ENCODE results near the gene VAPB. TPM values are rescaled to one million over a fixed set of nuclear protein-coding genes. Genes with fewer than 3 reads are reported as not detected.

The VAPB gene
- total RNA-seq, 1 experiment from 2014 or later, result 65.1 TPM

DNA sequence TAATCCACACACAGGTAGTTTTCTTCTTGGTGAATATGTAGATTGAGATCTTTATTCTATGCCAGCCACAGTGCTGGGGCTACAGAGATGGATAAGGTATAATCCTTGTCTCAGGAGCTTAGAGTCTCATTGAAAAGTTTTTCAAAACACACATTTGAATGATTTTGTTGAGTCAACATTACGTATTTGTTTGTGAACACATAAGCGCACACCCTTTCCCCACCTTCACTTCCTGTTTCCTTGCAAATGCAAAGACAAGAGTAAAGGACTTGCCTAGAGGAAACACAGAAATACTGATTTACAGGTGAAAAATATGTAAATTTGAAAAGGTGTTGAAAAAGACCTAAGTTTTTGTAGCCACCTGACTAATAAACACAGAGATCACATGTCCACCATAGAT, 27.8 kb downstream of the VAPB start:
- H3K23ac ChIP-seq (ENCODE audit: insufficient read length, low read depth, low read length), result no peak overlapping the region
- no peak overlapping the region for H3K4ac ChIP-seq (ENCODE audit: low read depth, low read length)
- no CpG with 5 or more reads among the region's 2 CpGs for WGBS (ENCODE audit: extremely low coverage, insufficient read length, low lambda C conversion rate)
- H3T11ph ChIP-seq (ENCODE audit: low read length), result no peak overlapping the region
- Mint-ChIP-seq H3K9me3 (peaks cover 6 to 14% of the 10 kb centered on the region in 2 experiments), H3K36me3 (ENCODE audit: insufficient read depth in 1 of 3, low read depth in 3 of 3) (peaks cover 27 to 38% (median 36%) of the 10 kb centered on the region in 3 experiments), H3K27me3 (ENCODE audit: low read depth) (no peaks in the 10 kb centered on the region), H3K4me1 (peaks cover 42 to 52% of the 10 kb centered on the region in 2 experiments), H3K4me3 (peak overlapping the region in 1 of 2 experiments; percentile 18; a peak in 2 of 5 replicates), H3K27ac (peak overlapping the region in 2 of 3 experiments; percentile 80 to 91; a peak in 3 of 7 replicates)
- no peaks in the 10 kb centered on the region for H4K20me1 ChIP-seq (ENCODE audit: control insufficient read depth, insufficient read depth, insufficient read length)
- no peak overlapping the region for H2BK120ac ChIP-seq (ENCODE audit: low read depth, low read length, poor library complexity, severe bottlenecking)
- H2AK5ac ChIP-seq (ENCODE audit: insufficient read length, low read length), result no peak overlapping the region
- no peak overlapping the region for H3K9ac ChIP-seq (ENCODE audit: extremely low read depth, insufficient read length, low read length)
- H3K9me3 ChIP-seq (ENCODE audit: control insufficient read depth, low read depth, low read length), result no peaks in the 10 kb centered on the region
- H3K23me2 ChIP-seq (ENCODE audit: insufficient read length, low read depth, low read length, poor library complexity, severe bottlenecking), result no peaks in the 10 kb centered on the region
- no peak overlapping the region for H4K8ac ChIP-seq (replicated peaks; ENCODE audit: insufficient read length, low read depth, low read length)
- no peak overlapping the region for H3K14ac ChIP-seq (ENCODE audit: insufficient read depth, low read length)
- no peak overlapping the region for H2BK20ac ChIP-seq (ENCODE audit: low read depth, low read length, poor library complexity, severe bottlenecking)
- H2BK5ac ChIP-seq (ENCODE audit: insufficient read length, low read length), result no peak overlapping the region
- no peak overlapping the region for H3K18ac ChIP-seq (ENCODE audit: insufficient read length, low read depth, low read length)
- H2BK15ac ChIP-seq (ENCODE audit: low read depth, low read length), result no peak overlapping the region
- H3K27me3 ChIP-seq (ENCODE audit: insufficient read depth, low read length), result no peaks in the 10 kb centered on the region
- H3K56ac ChIP-seq (ENCODE audit: insufficient read length, low read depth, low read length), result no peak overlapping the region
- TF ChIP-seq, protein P1, sequence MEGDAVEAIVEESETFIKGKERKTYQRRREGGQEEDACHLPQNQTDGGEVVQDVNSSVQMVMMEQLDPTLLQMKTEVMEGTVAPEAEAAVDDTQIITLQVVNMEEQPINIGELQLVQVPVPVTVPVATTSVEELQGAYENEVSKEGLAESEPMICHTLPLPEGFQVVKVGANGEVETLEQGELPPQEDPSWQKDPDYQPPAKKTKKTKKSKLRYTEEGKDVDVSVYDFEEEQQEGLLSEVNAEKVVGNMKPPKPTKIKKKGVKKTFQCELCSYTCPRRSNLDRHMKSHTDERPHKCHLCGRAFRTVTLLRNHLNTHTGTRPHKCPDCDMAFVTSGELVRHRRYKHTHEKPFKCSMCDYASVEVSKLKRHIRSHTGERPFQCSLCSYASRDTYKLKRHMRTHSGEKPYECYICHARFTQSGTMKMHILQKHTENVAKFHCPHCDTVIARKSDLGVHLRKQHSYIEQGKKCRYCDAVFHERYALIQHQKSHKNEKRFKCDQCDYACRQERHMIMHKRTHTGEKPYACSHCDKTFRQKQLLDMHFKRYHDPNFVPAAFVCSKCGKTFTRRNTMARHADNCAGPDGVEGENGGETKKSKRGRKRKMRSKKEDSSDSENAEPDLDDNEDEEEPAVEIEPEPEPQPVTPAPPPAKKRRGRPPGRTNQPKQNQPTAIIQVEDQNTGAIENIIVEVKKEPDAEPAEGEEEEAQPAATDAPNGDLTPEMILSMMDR (conservative IDR thresholded peaks at IDR 0.05), result no peak
- H4K5ac ChIP-seq (ENCODE audit: insufficient read length, low read depth, low read length), result no peak overlapping the region
- H3K79me2 ChIP-seq (ENCODE audit: insufficient read depth, low read length), result peaks cover 2% of the 10 kb centered on the region; the same call in 1 of the 2 replicates
- H3K4me2 ChIP-seq (ENCODE audit: insufficient read depth, insufficient read length, low read length), result no peak overlapping the region
- H3K27ac ChIP-seq (ENCODE audit: insufficient read length, low read depth, low read length), result no peak overlapping the region
- H4K91ac ChIP-seq (ENCODE audit: insufficient read length, low read depth, low read length), result no peak overlapping the region
- no peak for DNase-seq
- H3K79me1 ChIP-seq (ENCODE audit: insufficient read depth, low read depth, low read length, poor library complexity, severe bottlenecking), result no peaks in the 10 kb centered on the region
- H2BK12ac ChIP-seq (ENCODE audit: insufficient read length, low read depth, low read length), result no peak overlapping the region
- H2AFZ ChIP-seq (ENCODE audit: low read length), result no peak overlapping the region
- H3K4me1 ChIP-seq (ENCODE audit: insufficient read depth, low read length), result peaks cover 5% of the 10 kb centered on the region; the same call in 1 of the 2 replicates
